ENCODE data around the gene COA8. TPM values are rescaled to one million over a fixed set of nuclear protein-coding genes. Genes with fewer than 3 reads are reported as not detected.
A peak's percentile ranks its signal among the peaks of the same experiment; 100 is the strongest.

The COA8 gene
- polyA plus RNA-seq, 1 donor from 2014 or later = 169 TPM

GRCh38 chr14:103584326-103584915 lies 21.7 kb downstream of the COA8 start:
- H3F3A ChIP-seq (ENCODE audit: insufficient read depth, low read length, poor library complexity, severe bottlenecking) = no peaks in the 10 kb centered on the region
- H3K9me3 ChIP-seq (ENCODE audit: low read length) = no peaks in the 10 kb centered on the region
- H3K4me3 ChIP-seq (ENCODE audit: low read length) = no peak overlapping the region
- H3K9me2 ChIP-seq (ENCODE audit: insufficient read depth, low read length) = no peaks in the 10 kb centered on the region
- no peaks in the 10 kb centered on the region for H3K27me3 ChIP-seq (ENCODE audit: insufficient read depth, low read depth, low read length)
- no peaks in the 10 kb centered on the region for H4K20me1 ChIP-seq (ENCODE audit: insufficient read depth)
- H2AFZ ChIP-seq (ENCODE audit: low read depth, low read length) = no peak overlapping the region
- no peak overlapping the region for H3K9ac ChIP-seq (ENCODE audit: low read length)
- peaks cover 3% of the 10 kb centered on the region for H3K79me2 ChIP-seq (replicated peaks; ENCODE audit: insufficient read depth, low read length)
- no peak overlapping the region for H3K27ac ChIP-seq (ENCODE audit: low read length)
- no peak for TF ChIP-seq EZH2 (IDR thresholded peaks at IDR 0.05; ENCODE audit: borderline replicate concordance, insufficient read depth, low read length, poor library complexity, severe bottlenecking)
- no peak for TF ChIP-seq MXI1 (conservative IDR thresholded peaks at IDR 0.05; ENCODE audit: poor library complexity, severe bottlenecking)
- TF ChIP-seq TAF1 (IDR thresholded peaks at IDR 0.05; ENCODE audit: low read depth) = no peak
- no peak for TF ChIP-seq CTCF (IDR thresholded peaks at IDR 0.05; ENCODE audit: poor library complexity, severe bottlenecking)
- peaks cover 6% of the 10 kb centered on the region for H3K36me3 ChIP-seq (ENCODE audit: insufficient read depth, low read length)
- H3K4me2 ChIP-seq (ENCODE audit: low read length) = no peak overlapping the region

- Histone ChIP-seq H2AFZ (ENCODE audit: low read depth, low read length) (no peak overlapping the region), H3K36me3 (ENCODE audit: insufficient read depth, low read length) (no peaks in the 10 kb centered on the region), H3K9me2 (ENCODE audit: insufficient read depth, low read length) (no peaks in the 10 kb centered on the region), H3K4me2 (ENCODE audit: low read length) (no peak overlapping the region), H3K9ac (ENCODE audit: low read length) (no peak overlapping the region), H3F3A (ENCODE audit: insufficient read depth, low read length, poor library complexity, severe bottlenecking) (peaks cover 4% of the 10 kb centered on the region), H3K27me3 (ENCODE audit: insufficient read depth, low read depth, low read length) (no peaks in the 10 kb centered on the region), H3K9me3 (ENCODE audit: low read length) (no peaks in the 10 kb centered on the region), H3K27ac (ENCODE audit: low read length) (peak overlapping the region; percentile 66), H3K4me3 (ENCODE audit: low read length) (no peak overlapping the region), H4K20me1 (ENCODE audit: insufficient read depth) (no peaks in the 10 kb centered on the region), H3K79me2 (replicated peaks; ENCODE audit: insufficient read depth, low read length) (no peaks in the 10 kb centered on the region)
- TF ChIP-seq REST (IDR thresholded peaks at IDR 0.05; ENCODE audit: borderline replicate concordance) = no peak
- no peak for TF ChIP-seq POLR2AphosphoS5 (IDR thresholded peaks at IDR 0.05)
- TF ChIP-seq TAF1 (IDR thresholded peaks at IDR 0.05; ENCODE audit: low read depth) = no peak
- no peak for TF ChIP-seq SMC3 (conservative IDR thresholded peaks at IDR 0.05; ENCODE audit: poor library complexity)
- TF ChIP-seq RAD21 (conservative IDR thresholded peaks at IDR 0.05) = no peak
- TF ChIP-seq EP300 (conservative IDR thresholded peaks at IDR 0.05; ENCODE audit: poor library complexity, severe bottlenecking) = no peak
- no peak for TF ChIP-seq EZH2 (IDR thresholded peaks at IDR 0.05; ENCODE audit: borderline replicate concordance, insufficient read depth, low read length, poor library complexity, severe bottlenecking)
- TF ChIP-seq CTCF (IDR thresholded peaks at IDR 0.05; ENCODE audit: poor library complexity, severe bottlenecking) = no peak
- no peak for TF ChIP-seq MXI1 (conservative IDR thresholded peaks at IDR 0.05; ENCODE audit: poor library complexity, severe bottlenecking)
Measured at GRCh38 chr14:103593577-103593976, 30.8 kb downstream of the COA8 start.
